Neutrophil (primary cell): ENCODE results near the gene SPATS2L.

Experiments
- H3K27ac ChIP-seq: fragments of 200-600 bp; sonication (generic); 2 replicates; pipeline ENCODE4 v1.5.1; 2016; ENCODE audit warnings: mild to moderate bottlenecking, moderate library complexity
- H3K27me3 ChIP-seq: fragments of 200-600 bp; sonication (generic); 2 replicates; pipeline ENCODE4 v1.6.0; 2016; ENCODE audit warnings: mild to moderate bottlenecking
- H3K36me3 ChIP-seq: fragments of 200-600 bp; sonication (generic); 2 replicates; pipeline ENCODE4 v1.5.1; 2017
- H3K4me1 ChIP-seq, 2 experiments: fragments of 200-600 bp in 1 of 2; sonication (generic) in 1 of 2; 1 replicate in 1 of 2; 2 replicates in 1 of 2; pipeline versions ENCODE4 v1.5.1 to v1.6.1; 2013 to 2016; ENCODE audit warnings: low read depth in 1 of 2, low read length in 1 of 2, mild to moderate bottlenecking in 1 of 2, moderate library complexity in 1 of 2; ENCODE audit not compliant: control insufficient read depth in 1 of 2, insufficient read depth in 1 of 2
- H3K4me3 ChIP-seq, 2 experiments: fragments of 200-600 bp in 1 of 2; sonication (generic) in 1 of 2; 1 replicate in 1 of 2; 2 replicates in 1 of 2; pipeline ENCODE4 v1.5.1; 2013 to 2016; ENCODE audit warnings: low read depth in 1 of 2, low read length in 1 of 2, mild to moderate bottlenecking in 1 of 2, moderate library complexity in 1 of 2
- H3K9me3 ChIP-seq: fragments of 200-600 bp; sonication (generic); 2 replicates; pipeline ENCODE4 v1.5.1; 2016
- TF ChIP-seq, protein P1 (sequence below): fragments of 200-600 bp; sonication (generic); IDR thresholded peaks from 2 replicates; pipeline ENCODE4 v1.5.1; 2016; ENCODE audit warnings: antibody characterized with exemption

The SPATS2L gene

DNA sequence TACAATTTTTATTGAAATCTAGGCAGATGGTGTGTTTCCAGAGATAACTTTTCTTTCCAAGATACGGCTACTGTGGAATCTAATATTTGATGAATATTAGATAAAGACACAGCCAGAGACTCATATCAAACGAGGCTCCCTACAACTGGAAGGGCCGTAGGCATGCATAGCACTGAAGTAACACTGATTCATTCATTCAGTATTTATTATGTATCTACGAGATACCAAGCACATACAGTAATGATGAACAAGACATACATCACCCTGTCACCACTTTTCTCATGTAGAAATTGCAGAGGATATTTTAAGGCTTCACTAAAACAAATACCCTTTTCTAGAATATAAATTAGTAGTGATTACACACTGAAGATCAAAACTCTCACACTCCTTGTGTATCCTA lies 128.9 kb downstream of the SPATS2L start:
- TF ChIP-seq, protein P1, sequence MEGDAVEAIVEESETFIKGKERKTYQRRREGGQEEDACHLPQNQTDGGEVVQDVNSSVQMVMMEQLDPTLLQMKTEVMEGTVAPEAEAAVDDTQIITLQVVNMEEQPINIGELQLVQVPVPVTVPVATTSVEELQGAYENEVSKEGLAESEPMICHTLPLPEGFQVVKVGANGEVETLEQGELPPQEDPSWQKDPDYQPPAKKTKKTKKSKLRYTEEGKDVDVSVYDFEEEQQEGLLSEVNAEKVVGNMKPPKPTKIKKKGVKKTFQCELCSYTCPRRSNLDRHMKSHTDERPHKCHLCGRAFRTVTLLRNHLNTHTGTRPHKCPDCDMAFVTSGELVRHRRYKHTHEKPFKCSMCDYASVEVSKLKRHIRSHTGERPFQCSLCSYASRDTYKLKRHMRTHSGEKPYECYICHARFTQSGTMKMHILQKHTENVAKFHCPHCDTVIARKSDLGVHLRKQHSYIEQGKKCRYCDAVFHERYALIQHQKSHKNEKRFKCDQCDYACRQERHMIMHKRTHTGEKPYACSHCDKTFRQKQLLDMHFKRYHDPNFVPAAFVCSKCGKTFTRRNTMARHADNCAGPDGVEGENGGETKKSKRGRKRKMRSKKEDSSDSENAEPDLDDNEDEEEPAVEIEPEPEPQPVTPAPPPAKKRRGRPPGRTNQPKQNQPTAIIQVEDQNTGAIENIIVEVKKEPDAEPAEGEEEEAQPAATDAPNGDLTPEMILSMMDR, result no peak
- no peaks in the 10 kb centered on the region for H3K36me3 ChIP-seq
- H3K9me3 ChIP-seq, result no peaks in the 10 kb centered on the region
- no peaks in the 10 kb centered on the region for H3K27me3 ChIP-seq
- H3K4me3 ChIP-seq, result no peak overlapping the region
- no peak overlapping the region for H3K27ac ChIP-seq
- no peaks in the 10 kb centered on the region for H3K4me1 ChIP-seq

GRCh38 chr2:200438251-200438650 lies 131.8 kb downstream of the SPATS2L start:
- TF ChIP-seq, protein P1, result no peak
- H3K36me3 ChIP-seq, result no peaks in the 10 kb centered on the region
- no peak overlapping the region for H3K27ac ChIP-seq
- no peaks in the 10 kb centered on the region for H3K27me3 ChIP-seq
- H3K9me3 ChIP-seq, result no peaks in the 10 kb centered on the region
- H3K4me1 ChIP-seq, result no peaks in the 10 kb centered on the region
- H3K4me3 ChIP-seq, result no peak overlapping the region

- no peaks in the 10 kb centered on the region for H3K9me3 ChIP-seq
- H3K36me3 ChIP-seq, result no peaks in the 10 kb centered on the region
- no peaks in the 10 kb centered on the region for H3K27me3 ChIP-seq
- no peak overlapping the region for H3K27ac ChIP-seq
- H3K4me3 ChIP-seq, result no peak overlapping the region
- TF ChIP-seq, protein P1, result no peak
- no peaks in the 10 kb centered on the region for H3K4me1 ChIP-seq
Observed at GRCh38 chr2:200438846-200439245, 132.4 kb downstream of the SPATS2L start.

- H3K36me3 ChIP-seq, result no peaks in the 10 kb centered on the region
- H3K27ac ChIP-seq, result no peak overlapping the region
- no peak overlapping the region for H3K4me3 ChIP-seq
- TF ChIP-seq, protein P1, result no peak
- H3K4me1 ChIP-seq, result no peaks in the 10 kb centered on the region
- H3K9me3 ChIP-seq, result no peaks in the 10 kb centered on the region
- no peaks in the 10 kb centered on the region for H3K27me3 ChIP-seq
Observed at GRCh38 chr2:200439981-200440380, 133.5 kb downstream of the SPATS2L start.

GRCh38 chr2:200442471-200442870 lies 136.0 kb downstream of the SPATS2L start:
- Histone ChIP-seq H3K27me3 (no peaks in the 10 kb centered on the region), H3K9me3 (no peaks in the 10 kb centered on the region), H3K4me1 (no peaks in the 10 kb centered on the region), H3K4me3 (no peak overlapping the region), H3K36me3 (no peaks in the 10 kb centered on the region), H3K27ac (no peak overlapping the region)
- TF ChIP-seq, protein P1, result no peak

- no peaks in the 10 kb centered on the region for H3K36me3 ChIP-seq
- no peaks in the 10 kb centered on the region for H3K4me1 ChIP-seq
- H3K27ac ChIP-seq, result no peak overlapping the region
- TF ChIP-seq, protein P1, result no peak
- no peaks in the 10 kb centered on the region for H3K9me3 ChIP-seq
- H3K27me3 ChIP-seq, result no peaks in the 10 kb centered on the region
- no peak overlapping the region for H3K4me3 ChIP-seq
Observed at GRCh38 chr2:200443376-200443775, 136.9 kb downstream of the SPATS2L start.
